Lower leg skin (tissue), 4 donors: Measurements from ENCODE around the gene AIMP1. TPM values are rescaled to one million over a fixed set of nuclear protein-coding genes. Genes with fewer than 3 reads are reported as not detected.

Experiments used
- DNase-seq, 2 donors: peaks; one replicate each; pipeline ENCODE4 v3.0.0-alpha.2; 2019; ENCODE audit warnings: low spot score in 2 of 2
- H3K4me3 ChIP-seq: fragments of 200-600 bp; sonication (generic); 2 replicates; pipeline ENCODE4 v1.5.1; 2017; ENCODE audit warnings: mild to moderate bottlenecking, low read depth; ENCODE audit not compliant: poor library complexity, severe bottlenecking
- POLR2A ChIP-seq, 2 donors: fragments of 450-650 bp; IDR thresholded peaks; one replicate each; pipeline ENCODE4 v1.6.1; 2016 to 2017; ENCODE audit warnings: antibody characterized with exemption in 2 of 2, mild to moderate bottlenecking in 1 of 2, moderate library complexity in 1 of 2
- WGBS, 2 donors: methylation state at CpG; one replicate each; pipeline ENCODE4 v1.1.5; 2018; 5-methylcytosine and 5-hydroxymethylcytosine counted together
- intact Hi-C: fragments of 100-400 bp; cut with DNase I; formaldehyde crosslinking; loops from one replicate; pipeline ENCODE4 v1.15.0; 2023; ENCODE audit warnings: low total_unique reads
- total RNA-seq, 4 donors: library from RNA; depleted of rRNA; stranded (reverse); fragments of >200 nt; gene quantifications; one replicate each; pipeline ENCODE4 v1.1.0, GENCODE V29; 2016
- TF ChIP-seq, protein P1 (sequence below), 3 donors: fragments of 450-650 bp; IDR thresholded peaks; one replicate each; pipeline ENCODE4 v1.5.1; 2016; ENCODE audit warnings: antibody characterized with exemption in 3 of 3, mild to moderate bottlenecking in 3 of 3, moderate library complexity in 2 of 3

Gene AIMP1
- total RNA-seq, 4 donors from 2014 or later: 14.9 to 25.0 (median 18.6) TPM

DNA sequence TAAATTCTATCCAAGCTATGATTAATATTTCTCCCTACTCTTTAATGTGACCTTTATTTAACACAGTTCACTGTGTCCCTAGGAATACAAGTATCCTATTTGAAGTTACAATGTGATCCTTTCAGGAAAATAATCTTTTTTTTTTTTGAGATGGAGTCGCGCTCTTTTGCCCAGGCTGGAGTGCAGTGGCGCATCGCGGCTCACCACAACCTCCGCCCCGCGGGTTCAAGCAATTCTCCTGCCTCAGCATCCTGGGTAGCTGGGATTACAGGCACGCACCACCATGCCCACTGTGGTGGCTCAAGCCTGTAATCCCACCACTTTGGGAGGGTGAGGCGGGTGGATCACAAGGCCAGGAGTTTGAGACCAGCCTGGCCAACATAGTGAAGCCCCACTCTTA, 22.3 kb upstream of the AIMP1 start:
- intact Hi-C loops: no loop called here
- DNase-seq: no peak
- no peak overlapping the region for H3K4me3 ChIP-seq
- no peak for TF ChIP-seq POLR2A (IDR thresholded peaks at IDR 0.05)
- TF ChIP-seq, protein P1, sequence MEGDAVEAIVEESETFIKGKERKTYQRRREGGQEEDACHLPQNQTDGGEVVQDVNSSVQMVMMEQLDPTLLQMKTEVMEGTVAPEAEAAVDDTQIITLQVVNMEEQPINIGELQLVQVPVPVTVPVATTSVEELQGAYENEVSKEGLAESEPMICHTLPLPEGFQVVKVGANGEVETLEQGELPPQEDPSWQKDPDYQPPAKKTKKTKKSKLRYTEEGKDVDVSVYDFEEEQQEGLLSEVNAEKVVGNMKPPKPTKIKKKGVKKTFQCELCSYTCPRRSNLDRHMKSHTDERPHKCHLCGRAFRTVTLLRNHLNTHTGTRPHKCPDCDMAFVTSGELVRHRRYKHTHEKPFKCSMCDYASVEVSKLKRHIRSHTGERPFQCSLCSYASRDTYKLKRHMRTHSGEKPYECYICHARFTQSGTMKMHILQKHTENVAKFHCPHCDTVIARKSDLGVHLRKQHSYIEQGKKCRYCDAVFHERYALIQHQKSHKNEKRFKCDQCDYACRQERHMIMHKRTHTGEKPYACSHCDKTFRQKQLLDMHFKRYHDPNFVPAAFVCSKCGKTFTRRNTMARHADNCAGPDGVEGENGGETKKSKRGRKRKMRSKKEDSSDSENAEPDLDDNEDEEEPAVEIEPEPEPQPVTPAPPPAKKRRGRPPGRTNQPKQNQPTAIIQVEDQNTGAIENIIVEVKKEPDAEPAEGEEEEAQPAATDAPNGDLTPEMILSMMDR (IDR thresholded peaks at IDR 0.05): no peak
- WGBS, 2 donors: 92 to 98% methylated on average over 10 of the region's 10 CpGs

DNA sequence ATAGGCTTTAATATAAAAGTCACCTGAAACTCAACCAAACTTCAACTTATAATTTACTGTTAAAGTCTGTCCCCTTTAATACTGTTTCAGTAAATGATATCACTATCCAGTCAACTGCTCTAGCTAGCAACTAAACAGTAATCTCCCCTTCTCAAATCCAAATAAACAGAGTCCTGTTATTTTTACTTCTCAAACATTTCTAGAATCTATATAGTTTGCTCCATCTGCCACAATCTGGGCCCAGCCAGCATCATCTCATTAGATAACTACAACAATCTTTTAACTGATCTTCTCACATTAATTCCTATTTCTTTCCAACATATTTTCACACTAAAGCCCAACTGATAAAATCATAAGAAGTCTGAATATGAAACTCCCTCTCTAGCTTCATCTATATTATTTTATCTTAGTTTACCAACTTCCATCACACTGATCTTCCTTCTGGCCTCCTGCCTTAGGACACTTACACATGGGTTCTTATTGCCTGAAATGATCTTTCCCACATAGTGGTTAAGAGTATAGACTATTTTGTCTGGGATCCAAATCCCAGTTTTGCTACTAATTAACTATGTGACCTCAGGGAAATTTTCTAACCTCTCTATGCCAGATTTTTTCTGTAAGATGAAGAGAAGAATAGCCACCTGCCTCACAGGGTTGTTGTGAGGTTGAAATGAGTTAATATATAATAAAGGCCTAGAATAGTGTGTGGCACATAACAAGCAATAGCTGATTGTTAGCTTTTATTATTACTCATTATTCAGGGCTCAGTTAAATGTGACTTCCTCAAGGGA, 18.9 kb upstream of the AIMP1 start:
- TF ChIP-seq, protein P1 (IDR thresholded peaks at IDR 0.05): no peak
- no peak for TF ChIP-seq POLR2A (IDR thresholded peaks at IDR 0.05)
- no peak for DNase-seq
- intact Hi-C loops: no loop called here
- H3K4me3 ChIP-seq: no peak overlapping the region

DNA sequence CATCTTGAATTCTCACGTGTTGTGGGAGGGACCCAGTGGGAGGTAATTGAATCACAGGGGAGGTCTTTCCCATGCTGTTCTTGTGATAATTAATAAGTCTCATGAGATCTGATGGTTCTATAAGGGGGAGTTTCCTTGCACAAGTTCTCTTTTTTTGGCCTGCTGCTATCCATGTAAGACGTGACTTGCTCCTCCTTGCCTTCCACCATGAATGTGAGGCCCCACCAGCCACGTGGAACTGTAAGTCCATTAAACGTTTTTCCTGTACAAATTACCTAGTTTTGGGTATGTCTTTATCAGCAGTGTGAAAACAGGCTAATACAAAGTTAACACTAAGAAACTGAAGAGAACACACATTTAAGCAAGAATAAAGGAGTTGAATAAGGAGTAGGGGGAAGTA, 16.4 kb upstream of the AIMP1 start:
- WGBS, 2 donors: 80 to 86% methylated on average over 4 of the region's 4 CpGs
- TF ChIP-seq POLR2A (IDR thresholded peaks at IDR 0.05): no peak
- TF ChIP-seq, protein P1 (IDR thresholded peaks at IDR 0.05): no peak
- intact Hi-C loops: no loop called here
- DNase-seq: no peak
- H3K4me3 ChIP-seq: no peak overlapping the region

DNA sequence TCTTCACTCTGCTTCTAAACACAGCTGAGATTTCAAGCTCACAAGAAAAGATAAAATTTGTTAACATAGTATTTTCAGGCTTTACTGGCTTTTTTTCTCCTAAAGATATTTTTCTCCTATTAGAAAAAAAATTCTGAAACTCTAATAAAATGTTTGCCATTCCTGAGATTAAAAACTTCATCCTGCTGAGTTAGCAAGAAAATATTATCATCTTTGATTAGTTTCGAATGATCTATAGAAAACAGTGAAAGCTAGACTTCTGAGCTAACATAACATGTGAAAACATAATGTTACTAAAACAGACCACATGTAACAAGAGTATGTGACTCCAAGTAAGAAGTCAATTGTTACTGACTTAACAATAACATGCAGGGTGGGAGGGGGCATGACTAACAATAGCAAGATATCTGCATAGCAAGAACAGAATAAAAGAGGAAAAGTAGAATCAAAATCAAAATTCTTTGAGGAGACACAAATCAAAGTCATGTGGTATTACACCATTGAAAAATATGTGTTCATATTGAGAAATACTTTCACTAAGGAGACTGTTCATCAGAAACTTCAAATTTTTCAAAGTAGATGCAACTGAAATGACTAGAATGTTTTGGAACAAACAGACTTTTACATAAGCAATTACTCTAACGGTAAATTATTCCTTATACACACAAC, 14.8 kb upstream of the AIMP1 start:
- H3K4me3 ChIP-seq: no peak overlapping the region
- WGBS, 2 donors: 68 to 75% methylated on average over 2 of the region's 2 CpGs
- intact Hi-C loops: no loop called here
- DNase-seq: no peak
- TF ChIP-seq, protein P1 (IDR thresholded peaks at IDR 0.05): no peak
- TF ChIP-seq POLR2A (IDR thresholded peaks at IDR 0.05): no peak

DNA sequence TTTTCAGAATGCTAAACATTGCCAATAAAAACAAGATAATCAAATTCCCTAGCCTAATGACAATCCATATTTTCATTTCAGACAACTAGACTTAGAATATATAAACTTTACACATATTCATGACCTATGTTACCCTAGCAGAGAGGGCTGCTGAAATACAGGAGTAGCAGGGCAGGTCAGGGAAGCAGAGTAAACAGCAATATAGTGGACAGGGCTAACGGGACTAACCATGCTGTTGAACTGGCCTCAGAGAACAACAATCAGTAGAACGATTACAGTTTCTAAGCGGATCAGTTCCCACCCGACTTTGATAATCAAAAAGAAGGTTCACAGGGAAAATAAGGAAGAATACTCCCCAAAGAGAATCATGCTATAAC, 14.3 kb upstream of the AIMP1 start:
- intact Hi-C loops: no loop called here
- TF ChIP-seq, protein P1 (IDR thresholded peaks at IDR 0.05): no peak
- DNase-seq: no peak
- H3K4me3 ChIP-seq: no peak overlapping the region
- WGBS, 2 donors: 93 to 96% methylated on average over 4 of the region's 4 CpGs
